K562 (cell line): Measurements from ENCODE around the gene PSMB11. TPM values are rescaled to one million over a fixed set of nuclear protein-coding genes. Genes with fewer than 3 reads are reported as not detected.

Experiments
- CBX2 ChIP-seq: fragments of 200-600 bp; sonication (generic); IDR thresholded peaks from one replicate; pipeline ENCODE4 v1.6.1; 2012; ENCODE audit warnings: mild to moderate bottlenecking, low read length, inconsistent platforms; ENCODE audit not compliant: insufficient read depth, poor library complexity, severe bottlenecking
- ESRRB ChIP-seq: fragments of 250-450 bp; sonication (Bioruptor Pico); IDR thresholded peaks from 2 replicates; pipeline ENCODE4 v1.5.0; 2020; ENCODE audit warnings: mild to moderate bottlenecking, moderate library complexity, borderline replicate concordance
- HDAC1 ChIP-seq, 2 experiments: fragments of 450-650 bp; IDR thresholded peaks; 2 replicates each; pipeline ENCODE4 v1.6.1; 2016 to 2017; ENCODE audit warnings: inconsistent platforms in 1 of 2, mild to moderate bottlenecking in 1 of 2, moderate library complexity in 1 of 2
- HNRNPUL1 ChIP-seq: fragments of 200-400 bp; formaldehyde crosslinking; IDR thresholded peaks from 2 replicates; pipeline ENCODE4 v1.6.1; 2017; ENCODE audit warnings: low read length
- HSF4 ChIP-seq: fragments of 250-450 bp; sonication (Bioruptor Pico); IDR thresholded peaks from 2 replicates; pipeline ENCODE4 v2.1.2; 2022; ENCODE audit warnings: mild to moderate bottlenecking, moderate library complexity, borderline replicate concordance
- KDM4B ChIP-seq, 2 experiments: fragments of 450-650 bp in 1 of 2; sonication (generic) in 1 of 2; IDR thresholded peaks; 2 replicates each; pipeline ENCODE4 v1.6.1; 2016 to 2017; ENCODE audit warnings: borderline replicate concordance in 2 of 2, antibody characterized with exemption in 1 of 2, low read depth in 1 of 2, mild to moderate bottlenecking in 1 of 2
- KLF10 ChIP-seq: fragments of 250-450 bp; sonication (Bioruptor Pico); IDR thresholded peaks from 2 replicates; pipeline ENCODE4 v1.6.1; 2021; ENCODE audit warnings: matching md5 sums
- MAFG ChIP-seq: fragments of 450-650 bp; conservative IDR thresholded peaks from 2 replicates; pipeline ENCODE4 v1.6.1; 2016; ENCODE audit warnings: missing genetic modification characterization, missing compliant biosample characterization
- NR2C1 ChIP-seq, 2 experiments: fragments of 450-650 bp; IDR thresholded peaks; 2 replicates each; pipeline ENCODE4 v1.6.1; 2017; ENCODE audit warnings: mild to moderate bottlenecking in 2 of 2, antibody characterized with exemption in 1 of 2, inconsistent platforms in 1 of 2, missing compliant biosample characterization in 1 of 2, missing genetic modification characterization in 1 of 2
- PCBP2 ChIP-seq: fragments of 200-400 bp; formaldehyde crosslinking; IDR thresholded peaks from 2 replicates; pipeline ENCODE4 v1.6.1; 2018; ENCODE audit warnings: low read length, low read depth, mild to moderate bottlenecking, moderate library complexity; ENCODE audit not compliant: poor library complexity, severe bottlenecking
- PHB2 ChIP-seq: fragments of 450-650 bp; IDR thresholded peaks from 2 replicates; pipeline ENCODE4 v1.6.1; 2017; ENCODE audit warnings: low read depth
- PTRF ChIP-seq: fragments of 450-650 bp; IDR thresholded peaks from 2 replicates; pipeline ENCODE4 v1.6.1; 2016; ENCODE audit warnings: mild to moderate bottlenecking, missing genetic modification characterization, missing compliant biosample characterization
- RHOXF2B ChIP-seq: fragments of 250-450 bp; sonication (Bioruptor Pico); conservative IDR thresholded peaks from 2 replicates; pipeline ENCODE4 v1.5.1; 2021
- SIRT6 ChIP-seq: IDR thresholded peaks from one replicate; pipeline ENCODE4 v1.6.1; 2012; ENCODE audit warnings: low read depth, mild to moderate bottlenecking, control low read depth, inconsistent platforms, low read length, moderate library complexity
- SNRNP70 ChIP-seq: fragments of 200-400 bp; formaldehyde crosslinking; optimal IDR thresholded peaks from 2 replicates; pipeline ENCODE3; 2017; ENCODE audit warnings: low read depth, low read length
- SREBF2 ChIP-seq: sonication (generic); formaldehyde crosslinking; IDR thresholded peaks from 2 replicates; pipeline ENCODE4 v1.4.0; 2020; ENCODE audit warnings: mild to moderate bottlenecking, missing genetic modification reagents
- SRF ChIP-seq, 2 experiments: fragments of 250-450, 450-650 bp in 1 of 2; sonication (Bioruptor Pico) in 1 of 2; sonication (generic) in 1 of 2; formaldehyde crosslinking; IDR thresholded peaks; 2 replicates each; pipeline versions ENCODE4 v1.5.0 to v1.5.1; 2020 to 2022; ENCODE audit warnings: mild to moderate bottlenecking in 1 of 2, missing genetic modification reagents in 1 of 2
- SRSF9 ChIP-seq: fragments of 200-400 bp; formaldehyde crosslinking; IDR thresholded peaks from 2 replicates; pipeline ENCODE4 v1.6.1; 2017; ENCODE audit warnings: low read depth, low read length, borderline replicate concordance
- TAF9B ChIP-seq: fragments of 450-650 bp; IDR thresholded peaks from 2 replicates; pipeline ENCODE4 v1.6.1; 2018; ENCODE audit warnings: mild to moderate bottlenecking; ENCODE audit not compliant: partially characterized antibody
- TAL1 ChIP-seq: fragments of 450-650 bp; IDR thresholded peaks from 2 replicates; pipeline ENCODE4 v1.6.1; 2016; ENCODE audit warnings: mild to moderate bottlenecking
- TCF7 ChIP-seq: sonication (generic); IDR thresholded peaks from 2 replicates; pipeline ENCODE4 v1.6.1; 2016; ENCODE audit warnings: antibody characterized with exemption, borderline replicate concordance
- TEAD4 ChIP-seq, 2 experiments: sonication (generic) in 1 of 2; formaldehyde crosslinking in 1 of 2; IDR thresholded peaks; 2 replicates each; pipeline versions ENCODE4 v1.6.1 to v1.8.0; 2012 to 2022; ENCODE audit warnings: borderline replicate concordance in 1 of 2, inconsistent platforms in 1 of 2, low read length in 1 of 2, mild to moderate bottlenecking in 1 of 2, missing genetic modification reagents in 1 of 2
- TRIM28 ChIP-seq: fragments of 450-650 bp; IDR thresholded peaks from 2 replicates; pipeline ENCODE4 v1.6.1; 2017
- ZNF212 ChIP-seq: fragments of 450-650 bp; formaldehyde crosslinking; IDR thresholded peaks from 2 replicates; pipeline ENCODE4 v1.4.0; 2020; ENCODE audit warnings: mild to moderate bottlenecking
- ZNF445 ChIP-seq: fragments of 250-450 bp; sonication (Bioruptor Pico); IDR thresholded peaks from 2 replicates; pipeline ENCODE4 v1.4.0; 2020; ENCODE audit warnings: low read depth, mild to moderate bottlenecking, moderate library complexity
- ZNF668 ChIP-seq: fragments of 250-450 bp; sonication (Bioruptor Pico); IDR thresholded peaks from 2 replicates; pipeline ENCODE4 v1.8.0; 2022; ENCODE audit warnings: mild to moderate bottlenecking, inconsistent platforms
- ZNF707 ChIP-seq: fragments of 250-450 bp; sonication (Bioruptor Pico); conservative IDR thresholded peaks from 2 replicates; pipeline ENCODE4 v1.8.0; 2022; ENCODE audit warnings: inconsistent platforms, mild to moderate bottlenecking, moderate library complexity
- ZZZ3 ChIP-seq: fragments of 450-650 bp; IDR thresholded peaks from 2 replicates; pipeline ENCODE4 v1.6.1; 2016; ENCODE audit warnings: antibody characterized with exemption, mild to moderate bottlenecking, moderate library complexity
- polyA plus RNA-seq, 8 experiments: library from polyadenylated mRNA; depleted of rRNA in 4 of 8; stranded (reverse) in 5 of 8; unstranded in 3 of 8; fragments of >200 nt; fragmentation: Nextera tagmentation in 2 of 8; fragmentation: Illumina TruSeq in 1 of 8; extraction: Ambion mirVana in 2 of 8; extraction: Trizol in 1 of 8; gene quantifications; 2 replicates each; pipeline versions ENCODE4 v1.2.1 to v1.2.3, GENCODE V29; 2011 to 2014; ENCODE audit warnings: inconsistent platforms in 1 of 8, missing spikeins in 1 of 8
- total RNA-seq, 7 experiments: library from RNA; depleted of rRNA in 6 of 7; stranded (reverse); fragments of >200 nt in 6 of 7; fragmentation: Illumina TruSeq in 2 of 7; extraction: Trizol in 2 of 7; gene quantifications; 2 replicates each; pipeline versions ENCODE4 v1.2.1 to v1.2.3, GENCODE V29; 2011 to 2021; ENCODE audit warnings: low replicate concordance in 1 of 7
- TF ChIP-seq, protein P1 (sequence below): fragments of 250-450 bp; sonication (Bioruptor Pico); IDR thresholded peaks from 2 replicates; pipeline ENCODE4 v1.8.0; 2022; ENCODE audit warnings: inconsistent platforms, mild to moderate bottlenecking, moderate library complexity, borderline replicate concordance

The PSMB11 gene
- total and polyA plus RNA-seq, 9 of the 15 experiments (the other 6 are each of a cell fraction or from before 2014, with no cell fraction given): not detected

DNA sequence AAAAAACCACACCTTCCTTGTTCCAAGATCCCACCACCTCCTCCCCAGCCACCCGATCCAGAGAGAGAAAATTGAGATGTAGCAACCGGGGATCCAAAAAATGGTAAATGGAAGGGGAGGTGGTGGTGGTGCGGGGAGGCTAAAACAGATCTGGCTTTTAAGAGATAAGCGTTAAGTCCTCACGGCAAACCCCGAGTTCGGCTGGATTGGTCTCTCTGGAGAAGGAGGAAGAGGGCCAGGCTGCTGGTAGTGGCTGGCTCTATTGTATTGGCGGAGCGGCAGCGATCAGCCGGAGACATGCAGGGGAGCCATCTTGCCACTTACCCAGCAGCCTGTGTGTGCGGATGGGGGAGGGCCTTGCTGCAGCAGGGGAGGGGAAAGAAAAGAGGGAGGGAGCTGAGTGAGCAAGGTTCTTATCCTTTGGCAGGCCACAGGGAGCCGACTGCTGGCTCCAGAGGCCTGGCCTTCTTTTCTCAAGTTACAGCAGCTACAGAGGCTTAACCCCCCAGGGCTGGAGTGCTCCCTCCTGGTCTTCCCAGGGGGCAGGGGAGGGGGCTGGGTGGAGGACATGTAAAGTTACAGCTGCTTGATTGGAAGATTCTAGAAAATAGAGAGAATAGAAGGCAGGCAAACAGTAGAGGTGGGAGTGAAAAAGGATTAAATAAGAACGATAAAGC is 29.4 kb downstream of the PSMB11 start (continued):
- TF ChIP-seq HDAC1 (IDR thresholded peaks at IDR 0.05): no peak
- no peak for TF ChIP-seq ZZZ3
- TF ChIP-seq PTRF (tag): no peak
- TF ChIP-seq TAF9B: peak; percentile 90
- no peak for TF ChIP-seq NR2C1 (IDR thresholded peaks at IDR 0.05)
- TF ChIP-seq NR2C1 (tag; IDR thresholded peaks at IDR 0.05): no peak
- no peak for TF ChIP-seq PHB2
- TF ChIP-seq RHOXF2B (CRISPR knock-in tag): 0 out of 2 replicates have a peak, but pooled peaks have one; percentile 73
- TF ChIP-seq SRF (CRISPR knock-in tag; IDR thresholded peaks at IDR 0.05): no peak
- TF ChIP-seq MAFG (tag): no peak
- no peak for TF ChIP-seq KDM4B (IDR thresholded peaks at IDR 0.05; ENCODE audit: borderline replicate concordance in 2 of 2, low read depth in 1 of 2)
- TF ChIP-seq TCF7: 0 out of 2 replicates have a peak, but pooled peaks have one; percentile 45
- TF ChIP-seq SREBF2: no peak
- TF ChIP-seq TRIM28: no peak
- no peak for TF ChIP-seq TEAD4 (IDR thresholded peaks at IDR 0.05; ENCODE audit: low read length)
- TF ChIP-seq TEAD4 (CRISPR knock-in tag; IDR thresholded peaks at IDR 0.05; ENCODE audit: borderline replicate concordance): no peak
- no peak for TF ChIP-seq PCBP2
- no peak for TF ChIP-seq ESRRB
- TF ChIP-seq KLF10 (CRISPR knock-in tag): no peak
- no peak for TF ChIP-seq ZNF707
- TF ChIP-seq HSF4 (CRISPR knock-in tag): no peak
- TF ChIP-seq SIRT6: no peak
- TF ChIP-seq SRSF9: no peak
- TF ChIP-seq TAL1: no peak; the same call in 1 of the 2 replicates
- no peak for TF ChIP-seq ZNF212 (CRISPR knock-in tag)
- TF ChIP-seq, protein P1, sequence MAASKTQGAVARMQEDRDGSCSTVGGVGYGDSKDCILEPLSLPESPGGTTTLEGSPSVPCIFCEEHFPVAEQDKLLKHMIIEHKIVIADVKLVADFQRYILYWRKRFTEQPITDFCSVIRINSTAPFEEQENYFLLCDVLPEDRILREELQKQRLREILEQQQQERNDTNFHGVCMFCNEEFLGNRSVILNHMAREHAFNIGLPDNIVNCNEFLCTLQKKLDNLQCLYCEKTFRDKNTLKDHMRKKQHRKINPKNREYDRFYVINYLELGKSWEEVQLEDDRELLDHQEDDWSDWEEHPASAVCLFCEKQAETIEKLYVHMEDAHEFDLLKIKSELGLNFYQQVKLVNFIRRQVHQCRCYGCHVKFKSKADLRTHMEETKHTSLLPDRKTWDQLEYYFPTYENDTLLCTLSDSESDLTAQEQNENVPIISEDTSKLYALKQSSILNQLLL: no peak
- TF ChIP-seq SNRNP70: no peak
- no peak for TF ChIP-seq ZNF668 (CRISPR knock-in tag)
- no peak for TF ChIP-seq ZNF445 (CRISPR knock-in tag)
- no peak for TF ChIP-seq HNRNPUL1
- TF ChIP-seq CBX2: no peak
